Aorta (tissue), 4 donors: ENCODE measurements around the gene S100B. TPM values are rescaled to one million over a fixed set of nuclear protein-coding genes. Genes with fewer than 3 reads are reported as not detected.

Experiments
- polyA plus RNA-seq, 2 donors: library from polyadenylated mRNA; stranded (reverse); fragments of 200-250 nt; gene quantifications; one replicate each; pipeline ENCODE4 v1.2.3, GENCODE V29; 2013
- total RNA-seq, 2 donors: library from RNA; stranded (reverse); fragmentation: NEBNext Ultra II Directional; extraction: Animal tissue kit (Norgen Biotek cat#: 25700); gene quantifications; one replicate each; pipeline ENCODE4 v1.2.1, GENCODE V29; 2021
- donor health status: healthy with polysubstance abuse.
- donor health status: Bipolar disorder and iron deficiency.
- donor health status: DM: no; HTN: no; CAD: no.
- donor health status: DM: yes; HTN: yes; CAD: no.

Gene S100B
- total and polyA plus RNA-seq, 4 donors = 1.1 to 8.7 (median 5.6) TPM

Other genes starting within 250 kb of the S100B start
- gene DIP2A, start 146.2 kb downstream of the S100B start, total RNA-seq = 10 to 100 TPM; 33.5 to 61.5 TPM
- gene DIP2A, start 146.2 kb downstream of the S100B start, polyA plus RNA-seq = 10 to 100 TPM in 1 of 2 donors, 1 to 10 TPM in 1; 5.3 to 22.6 TPM
- gene PRMT2, start 30.6 kb upstream of the S100B start, total RNA-seq = 100 to 1,000 TPM; 118 to 139 TPM
- gene PRMT2, start 30.6 kb upstream of the S100B start, polyA plus RNA-seq = 100 to 1,000 TPM; 134 to 140 TPM